B cell (primary cell): ENCODE data around the gene KLHL6.

Source experiments
- EZH2 ChIP-seq: IDR thresholded peaks from 2 replicates; pipeline ENCODE4 v1.6.1; 2012; ENCODE audit warnings: borderline replicate concordance, low read depth, mild to moderate bottlenecking, moderate library complexity, low read length; ENCODE audit not compliant: insufficient read depth, poor library complexity, severe bottlenecking
- TF ChIP-seq, protein P1 (sequence below): fragments of 200-600 bp; IDR thresholded peaks from one replicate; pipeline ENCODE4 v1.8.0; 2022; ENCODE audit warnings: antibody characterized with exemption, mild to moderate bottlenecking

DNA sequence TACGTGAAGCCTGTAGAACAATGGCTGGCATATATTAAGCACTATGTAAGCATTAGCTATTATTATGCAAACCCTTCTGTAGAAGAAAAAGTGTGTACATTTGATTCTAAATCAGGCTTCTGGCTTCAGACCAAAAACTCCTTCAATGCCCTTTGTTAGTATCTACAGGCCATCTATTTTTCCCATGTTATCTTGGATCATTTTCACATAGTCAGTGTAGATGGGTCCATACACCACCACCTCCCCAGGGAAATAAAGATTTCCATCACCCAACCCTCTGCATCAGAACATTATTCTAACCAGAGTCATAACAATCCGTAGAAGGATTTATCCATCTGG is 8.0 kb upstream of the KLHL6 start:
- TF ChIP-seq, protein P1, sequence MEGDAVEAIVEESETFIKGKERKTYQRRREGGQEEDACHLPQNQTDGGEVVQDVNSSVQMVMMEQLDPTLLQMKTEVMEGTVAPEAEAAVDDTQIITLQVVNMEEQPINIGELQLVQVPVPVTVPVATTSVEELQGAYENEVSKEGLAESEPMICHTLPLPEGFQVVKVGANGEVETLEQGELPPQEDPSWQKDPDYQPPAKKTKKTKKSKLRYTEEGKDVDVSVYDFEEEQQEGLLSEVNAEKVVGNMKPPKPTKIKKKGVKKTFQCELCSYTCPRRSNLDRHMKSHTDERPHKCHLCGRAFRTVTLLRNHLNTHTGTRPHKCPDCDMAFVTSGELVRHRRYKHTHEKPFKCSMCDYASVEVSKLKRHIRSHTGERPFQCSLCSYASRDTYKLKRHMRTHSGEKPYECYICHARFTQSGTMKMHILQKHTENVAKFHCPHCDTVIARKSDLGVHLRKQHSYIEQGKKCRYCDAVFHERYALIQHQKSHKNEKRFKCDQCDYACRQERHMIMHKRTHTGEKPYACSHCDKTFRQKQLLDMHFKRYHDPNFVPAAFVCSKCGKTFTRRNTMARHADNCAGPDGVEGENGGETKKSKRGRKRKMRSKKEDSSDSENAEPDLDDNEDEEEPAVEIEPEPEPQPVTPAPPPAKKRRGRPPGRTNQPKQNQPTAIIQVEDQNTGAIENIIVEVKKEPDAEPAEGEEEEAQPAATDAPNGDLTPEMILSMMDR: no peak
- no peak for TF ChIP-seq EZH2
